BJ (cell line): ENCODE data around the gene PDCL2. TPM values are rescaled to one million over a fixed set of nuclear protein-coding genes. Genes with fewer than 3 reads are reported as not detected.
A peak's percentile ranks its signal among the peaks of the same experiment; 100 is the strongest.
"Not testable (repeated sequence)": the region's sequence is repeated elsewhere in the genome, so short reads cannot be mapped to it uniquely, and the experiment has no call there.

Experiments used
- CTCF ChIA-PET: fragments of 350-600 bp; formaldehyde crosslinking; extraction: SDS; loops from one replicate; lab custom pipeline; 2021; ENCODE audit warnings: antibody characterized with exemption, inconsistent platforms; lab: Yijun Ruan, JAX
- POLR2A ChIA-PET: fragments of 300-600 bp; sonication (Branson Sonifier 250); formaldehyde crosslinking; extraction: SDS; loops from one replicate; lab custom pipeline; 2021; ENCODE audit warnings: antibody characterized with exemption; lab: Charles Lee
- DNase-seq: peaks from one replicate; pipeline ENCODE4 v3.0.0-alpha.2; 2011; ENCODE audit warnings: low read depth
- H3K27me3 ChIP-seq: 2 replicates; pipeline ENCODE4 v1.6.0; 2011; ENCODE audit warnings: low read length; ENCODE audit not compliant: control insufficient read depth, insufficient read depth
- H3K36me3 ChIP-seq: 2 replicates; pipeline ENCODE4 v1.5.1; 2011; ENCODE audit warnings: low read length; ENCODE audit not compliant: control insufficient read depth, insufficient read depth
- H3K4me3 ChIP-seq: 2 replicates; pipeline ENCODE4 v1.5.1; 2011; ENCODE audit warnings: low read depth, mild to moderate bottlenecking, control low read depth, low read length
- polyA plus RNA-seq: library from polyadenylated mRNA; depleted of rRNA; stranded (reverse); fragments of >200 nt; gene quantifications from 2 replicates; pipeline ENCODE4 v1.2.3, GENCODE V29; 2011
- TF ChIP-seq, protein P1 (sequence below): IDR thresholded peaks from 2 replicates; pipeline ENCODE4 v1.5.1; 2011; ENCODE audit warnings: low read depth, mild to moderate bottlenecking, control low read depth, inconsistent platforms, low read length, moderate library complexity; ENCODE audit not compliant: insufficient read depth

PDCL2 gene
- polyA plus RNA-seq, 1 experiment = not detected

DNA sequence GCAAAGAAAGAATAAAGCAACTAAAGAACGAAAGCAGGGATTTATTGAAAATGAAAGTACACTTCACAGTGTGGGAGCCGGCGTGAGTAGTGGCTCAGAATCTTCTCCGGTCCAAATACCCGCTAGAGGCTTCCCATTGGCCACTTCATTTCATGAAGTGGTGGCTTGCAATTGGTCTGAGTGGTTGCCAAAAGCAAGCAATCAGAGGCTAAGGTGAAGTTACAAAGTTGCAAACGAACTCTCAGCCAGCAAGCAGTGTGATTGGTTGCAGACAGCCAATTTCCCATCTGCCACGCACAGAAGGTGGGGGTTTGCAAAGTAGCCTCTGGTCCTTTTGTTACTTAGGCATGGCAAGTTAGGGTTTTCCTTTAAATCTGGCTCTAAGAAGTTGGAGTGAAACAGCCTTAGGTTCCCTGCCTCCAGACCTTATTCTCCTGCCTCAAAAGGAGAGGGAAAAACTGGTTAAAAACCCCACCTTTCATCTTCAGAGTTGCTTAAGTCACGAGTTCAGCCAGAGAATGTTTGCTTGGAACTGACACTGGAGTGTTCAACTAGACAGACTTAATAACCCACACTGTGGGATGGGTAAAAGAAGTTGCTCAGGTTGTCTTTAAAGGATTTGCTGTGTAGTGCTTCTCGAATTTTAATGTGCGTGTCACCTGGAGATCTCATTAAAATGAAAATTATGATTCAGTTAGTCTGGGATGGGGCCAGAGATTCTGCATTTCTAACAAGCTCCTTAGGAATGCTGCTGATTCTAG is 38.4 kb downstream of the PDCL2 start:
- 0 out of 2 replicates have a peak, but pooled peaks cover 2% of the 10 kb centered on the region for H3K27me3 ChIP-seq
- H3K4me3 ChIP-seq = peak overlapping the region; percentile 4; the same call in 1 of the 2 replicates
- H3K36me3 ChIP-seq = no peaks in the 10 kb centered on the region
- ChIA-PET CTCF (interaction anchor here (0.6 to 3.9 kb wide), 9 partner anchors 7 to 583 kb away, joined by 3 to 19 read pairs (median 6); partner anchors contain the start of gene SRD5A3), POLR2A (no interaction called here)
- peak; percentile 44 for DNase-seq
- TF ChIP-seq, protein P1, sequence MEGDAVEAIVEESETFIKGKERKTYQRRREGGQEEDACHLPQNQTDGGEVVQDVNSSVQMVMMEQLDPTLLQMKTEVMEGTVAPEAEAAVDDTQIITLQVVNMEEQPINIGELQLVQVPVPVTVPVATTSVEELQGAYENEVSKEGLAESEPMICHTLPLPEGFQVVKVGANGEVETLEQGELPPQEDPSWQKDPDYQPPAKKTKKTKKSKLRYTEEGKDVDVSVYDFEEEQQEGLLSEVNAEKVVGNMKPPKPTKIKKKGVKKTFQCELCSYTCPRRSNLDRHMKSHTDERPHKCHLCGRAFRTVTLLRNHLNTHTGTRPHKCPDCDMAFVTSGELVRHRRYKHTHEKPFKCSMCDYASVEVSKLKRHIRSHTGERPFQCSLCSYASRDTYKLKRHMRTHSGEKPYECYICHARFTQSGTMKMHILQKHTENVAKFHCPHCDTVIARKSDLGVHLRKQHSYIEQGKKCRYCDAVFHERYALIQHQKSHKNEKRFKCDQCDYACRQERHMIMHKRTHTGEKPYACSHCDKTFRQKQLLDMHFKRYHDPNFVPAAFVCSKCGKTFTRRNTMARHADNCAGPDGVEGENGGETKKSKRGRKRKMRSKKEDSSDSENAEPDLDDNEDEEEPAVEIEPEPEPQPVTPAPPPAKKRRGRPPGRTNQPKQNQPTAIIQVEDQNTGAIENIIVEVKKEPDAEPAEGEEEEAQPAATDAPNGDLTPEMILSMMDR = no peak

DNA sequence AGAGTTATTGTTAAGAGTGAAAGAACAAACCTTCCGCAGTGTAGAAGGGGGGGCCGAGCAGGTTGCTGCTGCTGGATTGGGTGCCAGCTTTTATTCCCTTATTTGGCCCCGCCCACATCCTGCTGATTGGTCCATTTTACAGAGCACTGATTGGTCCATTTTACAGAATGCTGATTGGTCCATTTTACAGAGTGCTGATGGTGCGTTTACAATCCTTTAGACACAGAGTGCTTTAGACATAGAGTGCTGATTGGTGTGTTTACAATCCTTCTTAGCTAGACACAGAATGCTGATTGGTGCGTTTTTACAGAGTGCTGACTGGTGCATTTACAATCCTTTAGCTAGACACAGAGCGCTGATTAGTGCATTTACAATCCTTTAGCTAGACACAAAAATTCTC is 40.1 kb downstream of the PDCL2 start:
- H3K36me3 ChIP-seq, H3K4me3 ChIP-seq, H3K27me3 ChIP-seq, DNase-seq, POLR2A ChIA-PET: not testable (repeated sequence)
- CTCF ChIA-PET = interaction anchor here (1.2 to 3.9 kb wide), 5 partner anchors 9 to 240 kb away, joined by 3 to 19 read pairs (median 4); partner anchors contain the start of gene SRD5A3

DNA sequence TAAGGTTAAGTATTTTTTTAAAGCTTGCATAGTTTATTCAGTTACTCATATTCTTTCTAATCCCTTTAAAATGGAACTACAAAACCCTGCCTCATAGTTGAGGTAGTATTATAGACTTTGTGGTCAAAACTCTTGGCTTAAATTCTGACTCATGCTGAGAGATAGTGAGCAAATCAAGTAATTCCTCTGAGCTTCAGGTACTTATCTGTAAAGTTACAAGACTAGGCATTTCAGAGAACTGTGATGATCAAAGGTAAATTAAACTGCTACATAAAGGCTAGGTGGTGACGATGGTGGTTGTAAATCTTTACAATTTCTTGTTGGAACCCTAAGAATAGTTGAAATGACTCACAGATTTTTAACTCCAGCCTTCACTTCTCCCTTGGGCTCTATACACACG is 42.2 kb downstream of the PDCL2 start:
- no peaks in the 10 kb centered on the region for H3K27me3 ChIP-seq
- CTCF ChIA-PET = interaction anchor here (1.0 to 1.7 kb wide), 8 partner anchors 50 to 237 kb away, joined by 3 to 8 read pairs (median 3); partner anchors contain the start of gene SRD5A3
- H3K36me3 ChIP-seq = no peaks in the 10 kb centered on the region
- POLR2A ChIA-PET = no interaction called here
- TF ChIP-seq, protein P1 = no peak
- no peak overlapping the region for H3K4me3 ChIP-seq
- DNase-seq = peak; percentile 72

DNA sequence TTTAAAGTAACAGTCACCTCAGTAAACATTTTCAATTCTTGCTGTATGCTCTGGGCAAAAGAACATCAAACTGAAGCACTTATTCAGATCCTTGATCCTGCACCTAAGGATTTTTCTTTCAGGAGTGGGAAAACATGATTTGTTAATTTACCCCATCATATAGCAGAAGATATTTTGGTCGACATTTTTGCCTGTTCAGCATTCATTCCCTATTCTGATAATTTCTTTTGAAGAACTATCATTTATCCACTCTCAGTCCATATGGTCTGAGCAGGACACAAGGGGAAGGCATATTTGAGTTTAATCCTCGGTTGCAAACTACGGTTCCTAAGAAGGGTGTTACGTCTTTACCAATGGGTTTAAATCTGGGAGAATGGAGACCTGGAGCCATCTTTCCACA is 44.1 kb downstream of the PDCL2 start:
- Histone ChIP-seq H3K36me3 (no peaks in the 10 kb centered on the region), H3K4me3 (no peak overlapping the region), H3K27me3 (no peaks in the 10 kb centered on the region)
- POLR2A ChIA-PET = no interaction called here
- DNase-seq = no peak
- CTCF ChIA-PET = no interaction called here
- TF ChIP-seq, protein P1 = no peak

DNA sequence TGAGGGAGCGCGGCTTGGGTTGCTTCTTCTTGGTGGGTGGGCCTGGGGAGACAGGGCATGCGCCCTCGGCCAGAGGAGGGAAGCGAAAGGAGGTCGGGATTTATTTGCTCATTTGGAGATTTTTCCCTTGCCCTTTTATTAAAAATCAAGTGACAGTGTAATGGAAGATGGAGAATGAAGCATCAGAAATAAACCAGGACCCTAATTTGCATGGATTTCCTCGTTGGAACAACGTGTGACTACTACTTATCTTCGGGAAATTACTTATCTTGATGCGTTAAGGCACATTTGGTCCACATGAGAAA is 44.6 kb downstream of the PDCL2 start:
- POLR2A ChIA-PET = interaction anchor here (0.6 kb wide), 1 partner anchor 11 kb away, joined by 3 read pairs; no protein-coding TSS in a partner anchor
- Histone ChIP-seq H3K27me3 (no peaks in the 10 kb centered on the region), H3K36me3 (no peaks in the 10 kb centered on the region), H3K4me3 (peak overlapping the region; percentile 56)
- CTCF ChIA-PET = interaction anchor here (0.5 kb wide), 1 partner anchor 137 kb away, joined by 3 read pairs; no protein-coding TSS in a partner anchor
- TF ChIP-seq, protein P1 = no peak
- DNase-seq = no peak
